ENCODE data around the gene RAB6B. TPM values are rescaled to one million over a fixed set of nuclear protein-coding genes. Genes with fewer than 3 reads are reported as not detected.
"Not testable (repeated sequence)": the region's sequence is repeated elsewhere in the genome, so short reads cannot be mapped to it uniquely, and the experiment has no call there.

The RAB6B gene
- total RNA-seq, 1 experiment from 2014 or later: 0.52 TPM

DNA sequence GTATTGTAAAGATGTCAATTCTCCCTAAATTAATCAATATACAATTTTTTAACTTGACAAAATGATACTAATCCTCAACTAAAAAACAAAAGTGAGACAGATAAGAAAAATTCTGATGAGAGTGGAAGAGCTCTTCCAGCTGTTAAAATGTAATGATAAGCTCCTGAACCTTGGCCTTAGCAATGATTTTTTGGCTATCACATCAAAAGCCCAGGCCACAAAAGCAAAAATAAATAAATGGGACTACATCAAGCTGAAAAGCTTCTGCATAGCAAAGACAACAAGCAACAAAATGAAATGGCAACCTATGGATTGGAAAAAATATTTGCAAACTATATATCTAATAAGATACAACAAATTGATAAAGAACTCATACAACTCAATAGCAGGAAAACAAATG, 114.1 kb downstream of the RAB6B start:
- no TSS peak for BruUV-seq (replicated peaks)
- DNase-seq: no peak
- intact Hi-C loops (cut with micrococcal nuclease; ENCODE audit: unreplicated experiment): no loop called here
- H4K20me1 ChIP-seq (ENCODE audit: insufficient read depth): no peaks in the 10 kb centered on the region
- H3K9me3 ChIP-seq (ENCODE audit: insufficient read depth, low read depth): no peaks in the 10 kb centered on the region
- no peaks in the 10 kb centered on the region for H3K79me2 ChIP-seq (ENCODE audit: low read depth)
- H3F3A ChIP-seq (ENCODE audit: insufficient read depth, low read depth): no peaks in the 10 kb centered on the region
- no peak overlapping the region for H2AFZ ChIP-seq
- H3K4me1 ChIP-seq (replicated peaks; ENCODE audit: insufficient read depth): no peaks in the 10 kb centered on the region
- CTCF ChIA-PET: no interaction called here
- H3K4me2 ChIP-seq: no peak overlapping the region
- 0 out of 2 replicates have a peak, but pooled peaks cover 8% of the 10 kb centered on the region for H3K27me3 ChIP-seq (ENCODE audit: insufficient read depth, low read depth)
- H3K9me2 ChIP-seq (ENCODE audit: insufficient read depth): no peaks in the 10 kb centered on the region
- POLR2A ChIA-PET (ENCODE audit: unreplicated experiment): no interaction called here
- TF ChIP-seq CTCF (conservative IDR thresholded peaks at IDR 0.05) (no peak), EZH2 (IDR thresholded peaks at IDR 0.05; ENCODE audit: low read depth) (no peak)
- no peaks in the 10 kb centered on the region for H3K36me3 ChIP-seq (ENCODE audit: low read depth)
- H3K4me3 ChIP-seq: no peak overlapping the region
- no peak overlapping the region for H3K27ac ChIP-seq

DNA sequence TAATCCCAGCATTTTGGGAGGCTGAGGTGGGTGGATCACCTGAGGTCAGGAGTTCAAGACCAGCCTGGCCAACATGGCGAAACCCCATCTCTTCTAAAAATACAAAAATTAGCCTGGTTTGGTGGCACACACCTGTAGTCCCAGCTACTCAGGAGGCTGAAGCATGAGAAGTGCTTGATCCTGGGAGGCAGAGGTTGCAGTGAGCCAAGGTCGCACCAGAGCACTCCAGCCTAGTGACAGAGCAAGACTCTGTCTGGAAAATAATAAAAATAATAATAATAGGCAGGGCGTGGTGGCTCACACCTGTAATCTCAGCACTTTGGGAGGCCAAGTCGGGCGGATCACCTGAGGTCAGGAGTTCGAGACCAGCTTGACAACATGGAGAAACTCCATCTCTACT, 114.9 kb downstream of the RAB6B start:
- CTCF ChIA-PET; H3K27ac ChIP-seq; POLR2A ChIA-PET (ENCODE audit: unreplicated experiment); H3K9me2 ChIP-seq (ENCODE audit: insufficient read depth); H3K9me3 ChIP-seq (ENCODE audit: insufficient read depth, low read depth); BruUV-seq (replicated peaks); H3K4me3 ChIP-seq; H2AFZ ChIP-seq; H3F3A ChIP-seq (ENCODE audit: insufficient read depth, low read depth); H3K27me3 ChIP-seq (ENCODE audit: insufficient read depth, low read depth); H3K79me2 ChIP-seq (ENCODE audit: low read depth); H3K4me2 ChIP-seq; DNase-seq; H3K4me1 ChIP-seq (replicated peaks; ENCODE audit: insufficient read depth); H4K20me1 ChIP-seq (ENCODE audit: insufficient read depth); H3K36me3 ChIP-seq (ENCODE audit: low read depth); intact Hi-C loops (cut with micrococcal nuclease; ENCODE audit: unreplicated experiment): not testable (repeated sequence)

- ChIA-PET CTCF (no interaction called here), POLR2A (ENCODE audit: unreplicated experiment) (no interaction called here)
- TF ChIP-seq EZH2 (IDR thresholded peaks at IDR 0.05; ENCODE audit: low read depth) (no peak), CTCF (conservative IDR thresholded peaks at IDR 0.05) (no peak)
- no peaks in the 10 kb centered on the region for H3K9me2 ChIP-seq (ENCODE audit: insufficient read depth)
- no peak overlapping the region for H3K4me2 ChIP-seq
- no peak for DNase-seq
- H3K27ac ChIP-seq: no peak overlapping the region
- no peaks in the 10 kb centered on the region for H3F3A ChIP-seq (ENCODE audit: insufficient read depth, low read depth)
- H2AFZ ChIP-seq: no peak overlapping the region
- H3K9me3 ChIP-seq (ENCODE audit: insufficient read depth, low read depth): no peaks in the 10 kb centered on the region
- no TSS peak for BruUV-seq (replicated peaks)
- H3K27me3 ChIP-seq (ENCODE audit: insufficient read depth, low read depth): 0 out of 2 replicates have a peak, but pooled peaks cover 8% of the 10 kb centered on the region
- no peaks in the 10 kb centered on the region for H3K36me3 ChIP-seq (ENCODE audit: low read depth)
- H4K20me1 ChIP-seq (ENCODE audit: insufficient read depth): no peaks in the 10 kb centered on the region
- intact Hi-C loops (cut with micrococcal nuclease; ENCODE audit: unreplicated experiment): no loop called here
- no peaks in the 10 kb centered on the region for H3K4me1 ChIP-seq (replicated peaks; ENCODE audit: insufficient read depth)
- H3K4me3 ChIP-seq: no peak overlapping the region
- H3K79me2 ChIP-seq (ENCODE audit: low read depth): no peaks in the 10 kb centered on the region
These were observed 116.0 kb downstream of the RAB6B start for GRCh38 chr3:133779626-133780203.

Data from PC-9 (cell line).